Stimulated activated memory B cell treated with anti-CD40 and anti-IgM and Interleukin-4, amounts not matched to agents 10 μg/mL and 1 μg/mL and 100 μg/mL, for 72 hours (primary cell): ENCODE data around the gene CCDC195.
"Not testable (repeated sequence)": the region's sequence is repeated elsewhere in the genome, so short reads cannot be mapped to it uniquely, and the experiment has no call there.

Experiments
- ATAC-seq: fragments of 150-1000 bp; cut with Tn5 transposase; 2 replicates; pipeline ENCODE4 v1.10.0; 2021
- H3K27ac Mint-ChIP-seq: one replicate; pipeline ENCODE4 v1.8.0; 2022; ENCODE audit warnings: mild to moderate bottlenecking, mixed read lengths
- H3K27me3 Mint-ChIP-seq: one replicate; pipeline ENCODE4 v1.8.0; 2022; ENCODE audit warnings: mixed read lengths
- H3K36me3 Mint-ChIP-seq: one replicate; pipeline ENCODE4 v1.8.0; 2022; ENCODE audit warnings: mixed read lengths
- H3K4me1 Mint-ChIP-seq: one replicate; pipeline ENCODE4 v1.8.0; 2022; ENCODE audit warnings: mixed read lengths
- H3K4me3 Mint-ChIP-seq: one replicate; pipeline ENCODE4 v1.8.0; 2022; ENCODE audit warnings: mild to moderate bottlenecking, moderate library complexity, mixed read lengths
- H3K9me3 Mint-ChIP-seq: one replicate; pipeline ENCODE4 v1.8.0; 2022; ENCODE audit warnings: mixed read lengths

The CCDC195 gene

DNA sequence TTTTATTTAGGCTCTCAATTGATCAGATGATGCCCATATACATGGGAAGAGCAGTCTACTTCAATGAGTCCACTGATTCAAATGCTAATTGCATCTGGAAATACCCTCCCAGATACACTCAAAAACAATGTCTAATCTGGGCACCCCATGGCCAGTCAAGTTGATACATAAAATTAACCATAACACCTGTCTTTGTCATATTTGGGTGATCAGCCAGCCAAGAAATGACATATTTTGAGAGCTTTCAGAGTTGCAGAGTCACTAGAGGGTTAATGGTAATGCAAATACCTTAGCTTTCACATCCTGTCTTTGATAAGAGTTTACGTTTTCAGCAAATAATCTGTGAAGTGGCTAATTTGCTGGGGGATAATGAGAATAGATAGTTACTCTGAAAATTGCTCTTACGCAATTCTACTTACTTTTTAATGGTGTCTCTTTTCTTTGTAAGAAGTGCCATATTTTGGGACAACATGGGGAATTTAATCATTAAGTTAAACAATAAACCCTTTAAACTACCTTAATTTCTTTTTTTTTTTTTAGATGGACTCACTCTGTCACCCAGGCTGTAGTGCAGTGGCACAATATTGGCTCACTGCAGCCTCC lies 49.1 kb downstream of the CCDC195 start:
- Mint-ChIP-seq H3K27ac (peak overlapping the region; percentile 31), H3K36me3 (peaks cover 9% of the 10 kb centered on the region), H3K4me3 (no peak overlapping the region), H3K4me1 (peaks cover 23% of the 10 kb centered on the region), H3K27me3 (no peaks in the 10 kb centered on the region), H3K9me3 (peaks cover 9% of the 10 kb centered on the region)
- peak; percentile 93 for ATAC-seq

- H3K27me3 Mint-ChIP-seq, H3K36me3 Mint-ChIP-seq, H3K27ac Mint-ChIP-seq, H3K4me3 Mint-ChIP-seq, H3K9me3 Mint-ChIP-seq, ATAC-seq: not testable (repeated sequence)
- peaks cover 34% of the 10 kb centered on the region for H3K4me1 Mint-ChIP-seq
These were observed 52.8 kb downstream of the CCDC195 start for GRCh38 chr2:224663322-224663721.

DNA sequence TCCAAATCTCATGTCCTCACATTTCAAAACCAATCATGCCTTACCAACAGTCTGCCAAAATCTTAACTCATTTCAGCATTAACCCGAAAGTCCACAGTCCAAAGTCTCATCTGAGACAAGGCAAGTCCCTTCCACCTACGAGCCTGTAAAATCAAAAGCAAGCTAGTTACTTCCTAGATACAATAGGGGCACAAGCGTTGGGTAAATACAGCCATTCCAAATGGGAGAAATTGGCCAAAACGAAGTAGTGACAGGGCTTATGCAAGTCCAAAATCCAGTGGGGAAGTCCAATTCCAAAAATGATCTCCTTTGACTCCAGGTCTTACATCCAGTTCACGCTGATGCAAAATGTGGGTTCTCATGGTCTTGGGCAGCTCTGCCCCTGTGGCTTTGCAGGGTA lies 54.5 kb downstream of the CCDC195 start:
- H3K36me3 Mint-ChIP-seq, H3K9me3 Mint-ChIP-seq, ATAC-seq, H3K27me3 Mint-ChIP-seq, H3K4me3 Mint-ChIP-seq, H3K27ac Mint-ChIP-seq: not testable (repeated sequence)
- H3K4me1 Mint-ChIP-seq, result peaks cover 20% of the 10 kb centered on the region

DNA sequence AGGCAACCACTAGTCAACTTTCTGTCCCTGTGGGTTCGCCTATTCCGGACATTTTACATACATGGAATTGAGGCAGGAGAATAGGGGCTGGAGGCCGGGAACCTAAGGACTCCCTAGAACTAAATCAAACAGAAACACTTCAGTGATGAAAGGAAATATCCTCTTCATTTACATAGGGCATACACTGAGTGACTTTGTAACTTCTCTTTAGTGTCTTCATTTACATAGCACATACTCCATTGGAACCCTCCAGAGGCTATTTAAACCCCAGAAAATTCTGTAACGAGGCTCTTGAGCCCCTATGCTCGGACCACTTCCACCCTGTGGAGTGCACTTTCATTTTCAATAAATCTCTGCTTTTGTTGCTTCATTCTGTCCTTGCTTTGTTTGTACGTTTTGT lies 56.5 kb downstream of the CCDC195 start:
- Mint-ChIP-seq H3K4me3 (peak overlapping the region; percentile 0), H3K4me1 (peaks cover 11% of the 10 kb centered on the region), H3K36me3 (peaks cover 9% of the 10 kb centered on the region), H3K27ac (peak overlapping the region; percentile 68), H3K9me3 (peaks cover 6% of the 10 kb centered on the region), H3K27me3 (no peaks in the 10 kb centered on the region)
- no peak for ATAC-seq

GRCh38 chr2:224658780-224659405 lies 57.3 kb downstream of the CCDC195 start:
- no peak for ATAC-seq
- H3K4me1 Mint-ChIP-seq, result peaks cover 11% of the 10 kb centered on the region
- H3K36me3 Mint-ChIP-seq, result peaks cover 9% of the 10 kb centered on the region
- H3K27ac Mint-ChIP-seq, result no peak overlapping the region
- peaks cover 6% of the 10 kb centered on the region for H3K9me3 Mint-ChIP-seq
- H3K27me3 Mint-ChIP-seq, result no peaks in the 10 kb centered on the region
- no peak overlapping the region for H3K4me3 Mint-ChIP-seq

GRCh38 chr2:224657349-224657748 lies 58.8 kb downstream of the CCDC195 start:
- Mint-ChIP-seq H3K4me3 (no peak overlapping the region), H3K4me1 (peaks cover 11% of the 10 kb centered on the region), H3K27me3 (no peaks in the 10 kb centered on the region), H3K9me3 (no peaks in the 10 kb centered on the region), H3K27ac (no peak overlapping the region), H3K36me3 (no peaks in the 10 kb centered on the region)
- no peak for ATAC-seq

GRCh38 chr2:224655006-224655537 lies 61.1 kb downstream of the CCDC195 start:
- H3K4me1 Mint-ChIP-seq, result peaks cover 15% of the 10 kb centered on the region
- H3K9me3 Mint-ChIP-seq, result no peaks in the 10 kb centered on the region
- H3K36me3 Mint-ChIP-seq, result no peaks in the 10 kb centered on the region
- no peak overlapping the region for H3K4me3 Mint-ChIP-seq
- no peak overlapping the region for H3K27ac Mint-ChIP-seq
- no peaks in the 10 kb centered on the region for H3K27me3 Mint-ChIP-seq
- peak; percentile 48 for ATAC-seq
